Thymus (tissue), 11 donors: Measurements from ENCODE around the gene CIROP. TPM values are rescaled to one million over a fixed set of nuclear protein-coding genes. Genes with fewer than 3 reads are reported as not detected.
"Not testable (repeated sequence)": the region's sequence is repeated elsewhere in the genome, so short reads cannot be mapped to it uniquely, and the experiment has no call there.

ENCODE experiments used
- DNase-seq, 9 donors: peaks; one replicate each; pipeline ENCODE4 v3.0.0-alpha.2; 2013; ENCODE audit warnings: low spot score in 9 of 9, low read depth in 6 of 9, missing footprints in 1 of 9
- H3K27ac ChIP-seq, 2 donors: one replicate each; pipeline ENCODE4 v1.5.1; 2013; ENCODE audit warnings: control low read depth in 1 of 2, low read depth in 1 of 2, low read length in 1 of 2, mild to moderate bottlenecking in 1 of 2, moderate library complexity in 1 of 2
- H3K27me3 ChIP-seq, 2 donors: one replicate each; pipeline ENCODE4 v1.5.1; 2013; ENCODE audit warnings: low read length in 1 of 2; ENCODE audit not compliant: control insufficient read depth in 2 of 2, insufficient read depth in 1 of 2
- H3K36me3 ChIP-seq, 2 donors: one replicate each; pipeline ENCODE4 v1.5.1; 2013; ENCODE audit warnings: low read length in 1 of 2, mild to moderate bottlenecking in 1 of 2, moderate library complexity in 1 of 2; ENCODE audit not compliant: control insufficient read depth in 2 of 2, insufficient read depth in 2 of 2
- H3K4me1 ChIP-seq, 2 donors: one replicate each; pipeline ENCODE4 v1.5.1; 2013; ENCODE audit warnings: low read length in 2 of 2; ENCODE audit not compliant: control insufficient read depth in 2 of 2, insufficient read depth in 2 of 2
- H3K4me3 ChIP-seq, 2 donors: one replicate each; pipeline ENCODE4 v1.5.1; 2013; ENCODE audit warnings: low read length in 2 of 2, control low read depth in 1 of 2, mild to moderate bottlenecking in 1 of 2
- H3K9me3 ChIP-seq, 2 donors: one replicate each; pipeline ENCODE4 v1.5.1; 2013; ENCODE audit warnings: low read length in 1 of 2, mild to moderate bottlenecking in 1 of 2; ENCODE audit not compliant: control insufficient read depth in 2 of 2, insufficient read depth in 1 of 2
- WGBS: extraction: QIAGEN DNeasy Blood & Tissue Kit; methylation state at CpG from one replicate; pipeline ENCODE4 v1.1.7; 2013; 5-methylcytosine and 5-hydroxymethylcytosine counted together
- polyA plus RNA-seq: library from polyadenylated mRNA; stranded (reverse); fragments of 200-250 nt; gene quantifications from one replicate; pipeline ENCODE4 v1.2.3, GENCODE V29; 2013
- total RNA-seq: library from RNA; stranded (reverse); fragments of 120-200 nt; gene quantifications from one replicate; pipeline ENCODE4 v1.2.4, GENCODE V29; 2013
- donor health status: healthy.

The CIROP gene
- total and polyA plus RNA-seq, 2 donors, result 0.05 to 0.07 TPM

GRCh38 chr14:23110579-23111365, 6.0 kb upstream of the CIROP start:
- peaks cover 3 to 42% of the 10 kb centered on the region in 2 donors for H3K27me3 ChIP-seq
- no peaks in the 10 kb centered on the region for H3K4me1 ChIP-seq
- H3K4me3 ChIP-seq, result no peak overlapping the region
- no peak for DNase-seq
- H3K9me3 ChIP-seq, result peaks cover 0 to 3% of the 10 kb centered on the region in 2 donors
- 64% methylated on average over 5 of the region's 5 CpGs for WGBS
- H3K27ac ChIP-seq, result no peak overlapping the region
- no peaks in the 10 kb centered on the region for H3K36me3 ChIP-seq

GRCh38 chr14:23109769-23110168, 5.0 kb upstream of the CIROP start:
- no peaks in the 10 kb centered on the region for H3K4me1 ChIP-seq
- H3K27me3 ChIP-seq, result peaks cover 3 to 39% of the 10 kb centered on the region in 2 donors
- WGBS, result 95% methylated on average over 1 of the region's 1 CpG

GRCh38 chr14:23108169-23108568, 3.4 kb upstream of the CIROP start:
- peaks cover 3 to 30% of the 10 kb centered on the region in 2 donors for H3K27me3 ChIP-seq
- H3K4me1 ChIP-seq, H3K27ac ChIP-seq, H3K36me3 ChIP-seq, H3K4me3 ChIP-seq, DNase-seq, H3K9me3 ChIP-seq: not testable (repeated sequence)
- WGBS, result 96% methylated on average over 24 of the region's 24 CpGs

More at GRCh38 chr14:23109769-23110168, 5.0 kb upstream of the CIROP start:
- Histone ChIP-seq H3K9me3 (peaks cover 0 to 3% of the 10 kb centered on the region in 2 donors), H3K27ac (no peak overlapping the region), H3K36me3 (no peaks in the 10 kb centered on the region), H3K4me3 (no peak overlapping the region)
- no peak for DNase-seq

- peaks cover 3 to 26% of the 10 kb centered on the region in 2 donors for H3K27me3 ChIP-seq
- H3K27ac ChIP-seq, H3K36me3 ChIP-seq, H3K4me1 ChIP-seq, H3K4me3 ChIP-seq, DNase-seq, H3K9me3 ChIP-seq: not testable (repeated sequence)
- 98% methylated on average over 3 of the region's 5 CpGs for WGBS
These were observed 2.8 kb upstream of the CIROP start for GRCh38 chr14:23107620-23108019.

GRCh38 chr14:23106747-23107045, 1.9 kb upstream of the CIROP start:
- Histone ChIP-seq H3K27ac (no peak overlapping the region), H3K9me3 (peaks cover 0 to 3% of the 10 kb centered on the region in 2 donors), H3K36me3 (no peaks in the 10 kb centered on the region), H3K4me1 (no peaks in the 10 kb centered on the region), H3K4me3 (no peak overlapping the region), H3K27me3 (peaks cover 3 to 18% of the 10 kb centered on the region in 2 donors)
- DNase-seq, result no peak

GRCh38 chr14:23105348-23105824, 597 bp upstream of the CIROP start:
- no peak overlapping the region for H3K4me3 ChIP-seq
- no peaks in the 10 kb centered on the region for H3K36me3 ChIP-seq
- peaks cover 0 to 7% of the 10 kb centered on the region in 2 donors for H3K27me3 ChIP-seq
- H3K27ac ChIP-seq, result no peak overlapping the region
- WGBS, result 97% methylated on average over 4 of the region's 4 CpGs
- H3K9me3 ChIP-seq, result peaks cover 0 to 3% of the 10 kb centered on the region in 2 donors
- no peak for DNase-seq
- H3K4me1 ChIP-seq, result no peaks in the 10 kb centered on the region

GRCh38 chr14:23104070-23104590, 659 bp downstream of the CIROP start:
- WGBS, result 95% methylated on average over 6 of the region's 6 CpGs
- peaks cover 0 to 2% of the 10 kb centered on the region in 2 donors for H3K27me3 ChIP-seq
- H3K4me1 ChIP-seq, result no peaks in the 10 kb centered on the region
- H3K4me3 ChIP-seq, result no peak overlapping the region
- H3K36me3 ChIP-seq, result peaks cover 0 to 2% of the 10 kb centered on the region in 2 donors
- DNase-seq, result no peak
- H3K9me3 ChIP-seq, result peaks cover 0 to 3% of the 10 kb centered on the region in 2 donors
- no peak overlapping the region for H3K27ac ChIP-seq

- Histone ChIP-seq H3K27ac (no peak overlapping the region), H3K9me3 (no peaks in the 10 kb centered on the region), H3K4me1 (no peaks in the 10 kb centered on the region), H3K4me3 (no peak overlapping the region), H3K36me3 (peaks cover 2 to 8% of the 10 kb centered on the region in 2 donors), H3K27me3 (peaks cover 0 to 2% of the 10 kb centered on the region in 2 donors)
- WGBS, result 96% methylated on average over 4 of the region's 4 CpGs
- no peak for DNase-seq
These were observed 1.2 kb downstream of the CIROP start for GRCh38 chr14:23103581-23103980.

GRCh38 chr14:23102801-23103200, 2.0 kb downstream of the CIROP start:
- Histone ChIP-seq H3K4me1 (no peaks in the 10 kb centered on the region), H3K9me3 (no peaks in the 10 kb centered on the region), H3K4me3 (no peak overlapping the region), H3K36me3 (peaks cover 9 to 15% of the 10 kb centered on the region in 2 donors), H3K27ac (no peak overlapping the region), H3K27me3 (peaks cover 0 to 2% of the 10 kb centered on the region in 2 donors)
- WGBS, result 98% methylated on average over 2 of the region's 2 CpGs
- no peak for DNase-seq
